ENCODE results near the gene AFAP1.

- no peak for TF ChIP-seq EP300 (IDR thresholded peaks at IDR 0.05; ENCODE audit: borderline replicate concordance)
- TF ChIP-seq REST (IDR thresholded peaks at IDR 0.05; ENCODE audit: low read depth), result no peak
- TF ChIP-seq MAX (IDR thresholded peaks at IDR 0.05), result no peak
- no peak for TF ChIP-seq FOXM1 (IDR thresholded peaks at IDR 0.05; ENCODE audit: borderline replicate concordance, low read depth)
- no peak for TF ChIP-seq TEAD4 (IDR thresholded peaks at IDR 0.05)
- TF ChIP-seq RAD21 (IDR thresholded peaks at IDR 0.05; ENCODE audit: low read depth), result no peak
- TF ChIP-seq EGR1 (IDR thresholded peaks at IDR 0.05), result no peak
- TF ChIP-seq YY1 (IDR thresholded peaks at IDR 0.05; ENCODE audit: low read depth), result no peak
Observed at GRCh38 chr4:7799306-7799705, 140.4 kb downstream of the AFAP1 start.
